Suprapubic skin (tissue), 4 donors: ENCODE data around the gene GNAI3. TPM values are rescaled to one million over a fixed set of nuclear protein-coding genes. Genes with fewer than 3 reads are reported as not detected.

ENCODE experiments used
- DNase-seq, 2 donors: peaks; one replicate each; pipeline ENCODE4 v3.0.0-alpha.2; 2019; ENCODE audit warnings: low spot score in 2 of 2
- H3K27ac ChIP-seq: fragments of 200-600 bp; sonication (generic); one replicate; pipeline ENCODE4 v1.5.1; 2019
- H3K27me3 ChIP-seq: fragments of 200-600 bp; sonication (generic); one replicate; pipeline ENCODE4 v1.5.1; 2019
- H3K36me3 ChIP-seq: fragments of 200-600 bp; sonication (generic); one replicate; pipeline ENCODE4 v1.5.1; 2019
- H3K4me1 ChIP-seq: fragments of 200-600 bp; sonication (generic); one replicate; pipeline ENCODE4 v1.5.1; 2019
- H3K4me3 ChIP-seq: fragments of 200-600 bp; sonication (generic); one replicate; pipeline ENCODE4 v1.5.1; 2019; ENCODE audit warnings: mild to moderate bottlenecking
- H3K9me3 ChIP-seq: fragments of 200-600 bp; sonication (generic); one replicate; pipeline ENCODE4 v1.5.1; 2019
- CTCF ChIP-seq, 2 donors: fragments of 200-600 bp in 1 of 2; fragments of 450-650 bp in 1 of 2; sonication (generic) in 1 of 2; IDR thresholded peaks; one replicate each; pipeline ENCODE4 v1.5.1; 2016 to 2019; ENCODE audit warnings: antibody characterized with exemption in 2 of 2, mild to moderate bottlenecking in 1 of 2, moderate library complexity in 1 of 2
- EP300 ChIP-seq: sonication (generic); formaldehyde crosslinking; IDR thresholded peaks from one replicate; pipeline ENCODE4 v1.6.1; 2017; ENCODE audit warnings: antibody characterized with exemption
- POLR2A ChIP-seq, 2 donors: fragments of 450-650 bp; IDR thresholded peaks; one replicate each; pipeline ENCODE4 v1.6.1; 2017; ENCODE audit warnings: antibody characterized with exemption in 2 of 2, mild to moderate bottlenecking in 2 of 2, moderate library complexity in 2 of 2
- POLR2AphosphoS5 ChIP-seq, 3 donors: sonication (generic); formaldehyde crosslinking; IDR thresholded peaks; one replicate each; pipeline ENCODE4 v1.6.1; 2017; ENCODE audit warnings: antibody characterized with exemption in 3 of 3
- WGBS: methylation state at CpG from one replicate; pipeline ENCODE4 v1.1.5; 2018; 5-methylcytosine and 5-hydroxymethylcytosine counted together
- total RNA-seq, 4 donors: library from RNA; depleted of rRNA; stranded (reverse); fragments of >200 nt; gene quantifications; one replicate each; pipeline ENCODE4 v1.1.0, GENCODE V29; 2016

GNAI3 gene
- total RNA-seq, 4 donors from 2014 or later, result 6.7 to 11.1 (median 9.5) TPM

- H3K4me1 ChIP-seq, result peaks cover 40% of the 10 kb centered on the region
- peak; percentile 93 for DNase-seq
- peak overlapping the region; percentile 97 for H3K27ac ChIP-seq
- no peaks in the 10 kb centered on the region for H3K27me3 ChIP-seq
- H3K36me3 ChIP-seq, result no peaks in the 10 kb centered on the region
- peak; percentile 72 to 91 for TF ChIP-seq CTCF (IDR thresholded peaks at IDR 0.05)
- peak in 1 of 3 donors; percentile 37 for TF ChIP-seq POLR2AphosphoS5 (IDR thresholded peaks at IDR 0.05)
- no peak for TF ChIP-seq EP300
- 19% methylated on average over 5 of the region's 5 CpGs for WGBS
- H3K4me3 ChIP-seq, result peak overlapping the region; percentile 86
- H3K9me3 ChIP-seq, result no peaks in the 10 kb centered on the region
Measured at GRCh38 chr1:109546311-109547109, 1.9 kb upstream of the GNAI3 start.

GRCh38 chr1:109547463-109548320 is 723 bp upstream of the GNAI3 start:
- H3K27ac ChIP-seq, result peak overlapping the region; percentile 97
- DNase-seq, result no peak
- TF ChIP-seq CTCF (IDR thresholded peaks at IDR 0.05) (no peak), EP300 (no peak), POLR2AphosphoS5 (IDR thresholded peaks at IDR 0.05) (no peak), POLR2A (IDR thresholded peaks at IDR 0.05) (no peak)
- H3K36me3 ChIP-seq, result no peaks in the 10 kb centered on the region
- peak overlapping the region; percentile 86 for H3K4me3 ChIP-seq
- WGBS, result 10% methylated on average over 20 of the region's 22 CpGs
- no peaks in the 10 kb centered on the region for H3K27me3 ChIP-seq
- H3K4me1 ChIP-seq, result peaks cover 41% of the 10 kb centered on the region
- H3K9me3 ChIP-seq, result no peaks in the 10 kb centered on the region

GRCh38 chr1:109556563-109556962 is 8.1 kb downstream of the GNAI3 start:
- no peak for DNase-seq
- no peak overlapping the region for H3K4me3 ChIP-seq
- H3K4me1 ChIP-seq, result peaks cover 42% of the 10 kb centered on the region
- H3K27me3 ChIP-seq, result no peaks in the 10 kb centered on the region
- 88% methylated on average over 2 of the region's 2 CpGs for WGBS
- TF ChIP-seq EP300 (no peak), CTCF (IDR thresholded peaks at IDR 0.05) (no peak), POLR2A (IDR thresholded peaks at IDR 0.05) (no peak), POLR2AphosphoS5 (IDR thresholded peaks at IDR 0.05) (no peak)
- no peaks in the 10 kb centered on the region for H3K9me3 ChIP-seq
- H3K36me3 ChIP-seq, result no peaks in the 10 kb centered on the region
- H3K27ac ChIP-seq, result no peak overlapping the region

- Histone ChIP-seq H3K27me3 (no peaks in the 10 kb centered on the region), H3K27ac (no peak overlapping the region), H3K36me3 (no peaks in the 10 kb centered on the region), H3K4me3 (no peak overlapping the region), H3K9me3 (no peaks in the 10 kb centered on the region), H3K4me1 (peaks cover 47% of the 10 kb centered on the region)
- WGBS, result 95% methylated on average over 5 of the region's 5 CpGs
- DNase-seq, result no peak
- TF ChIP-seq POLR2AphosphoS5 (IDR thresholded peaks at IDR 0.05) (no peak), POLR2A (IDR thresholded peaks at IDR 0.05) (no peak), EP300 (no peak), CTCF (IDR thresholded peaks at IDR 0.05) (no peak)
Measured at GRCh38 chr1:109557520-109557919, 9.1 kb downstream of the GNAI3 start.

- no peak for DNase-seq
- Histone ChIP-seq H3K4me1 (peaks cover 58% of the 10 kb centered on the region), H3K9me3 (no peaks in the 10 kb centered on the region), H3K36me3 (no peaks in the 10 kb centered on the region), H3K27ac (no peak overlapping the region), H3K4me3 (no peak overlapping the region), H3K27me3 (no peaks in the 10 kb centered on the region)
- TF ChIP-seq POLR2A (IDR thresholded peaks at IDR 0.05), result no peak
- no peak for TF ChIP-seq CTCF (IDR thresholded peaks at IDR 0.05)
- no peak for TF ChIP-seq POLR2AphosphoS5 (IDR thresholded peaks at IDR 0.05)
- TF ChIP-seq EP300, result no peak
Measured at GRCh38 chr1:109559995-109560394, 11.6 kb downstream of the GNAI3 start.
